Lung (tissue), 16 donors: ENCODE measurements around the gene SIAH3. TPM values are rescaled to one million over a fixed set of nuclear protein-coding genes. Genes with fewer than 3 reads are reported as not detected.

ENCODE experiments used
- ATAC-seq: fragments of 200-7000 bp; cut with Tn5 transposase; one replicate; pipeline ENCODE4 v1.9.1; 2020; ENCODE audit warnings: moderate number of reproducible peaks; ENCODE audit not compliant: insufficient read depth, low FRiP score
- DNase-seq, 3 donors: peaks; one replicate each; pipeline ENCODE4 v3.0.0-alpha.2; 2013 to 2017
- H3K27ac ChIP-seq, 2 donors: one replicate each; pipeline ENCODE4 v1.5.1; 2013; ENCODE audit warnings: mild to moderate bottlenecking in 2 of 2, moderate library complexity in 2 of 2, control low read depth in 1 of 2, inconsistent platforms in 1 of 2, low read depth in 1 of 2, low read length in 1 of 2
- H3K27me3 ChIP-seq, 3 donors: one replicate each; pipeline ENCODE4 v1.5.1; 2013; ENCODE audit warnings: low read length in 2 of 3; ENCODE audit not compliant: control insufficient read depth in 3 of 3, insufficient read depth in 3 of 3
- H3K36me3 ChIP-seq, 4 donors: one replicate each; pipeline ENCODE4 v1.5.1; 2013; ENCODE audit warnings: low read length in 4 of 4, mild to moderate bottlenecking in 1 of 4, moderate library complexity in 1 of 4; ENCODE audit not compliant: control insufficient read depth in 4 of 4, insufficient read depth in 4 of 4
- H3K4me1 ChIP-seq, 5 donors: one replicate each; pipeline ENCODE4 v1.5.1; 2013; ENCODE audit warnings: low read length in 5 of 5, mild to moderate bottlenecking in 2 of 5, moderate library complexity in 1 of 5; ENCODE audit not compliant: control insufficient read depth in 5 of 5, insufficient read depth in 5 of 5
- H3K4me3 ChIP-seq: one replicate; pipeline ENCODE4 v1.5.1; 2013; ENCODE audit warnings: mild to moderate bottlenecking, control low read depth, moderate library complexity
- H3K9ac ChIP-seq, 2 donors: one replicate each; pipeline ENCODE4 v1.5.1; 2013; ENCODE audit warnings: low read length in 2 of 2, control low read depth in 1 of 2; ENCODE audit not compliant: insufficient read depth in 1 of 2
- H3K9me3 ChIP-seq, 4 donors: one replicate each; pipeline ENCODE4 v1.5.1; 2013; ENCODE audit warnings: low read length in 3 of 4, mild to moderate bottlenecking in 1 of 4, moderate library complexity in 1 of 4; ENCODE audit not compliant: control insufficient read depth in 4 of 4, insufficient read depth in 3 of 4
- WGBS, 2 donors: extraction: QIAGEN DNeasy Blood & Tissue Kit; methylation state at CpG; one replicate each; pipeline ENCODE4 v1.1.7; 2013; 5-methylcytosine and 5-hydroxymethylcytosine counted together
- long read RNA-seq, 5 donors: transcript quantifications; one replicate each; lab custom pipeline, GENCODE V29; 2026
- polyA plus RNA-seq, 2 donors: library from polyadenylated mRNA; stranded (reverse); fragments of 200-250 nt; gene quantifications; one replicate each; pipeline ENCODE4 v1.2.1, GENCODE V29; 2013
- total RNA-seq, 2 donors: library from RNA; depleted of rRNA in 1 of 2; stranded (reverse); fragments of >200 nt in 1 of 2; gene quantifications; one replicate each; pipeline ENCODE4 v1.2.1, GENCODE V29; 2014 to 2021
- TF ChIP-seq, protein P1 (sequence below): IDR thresholded peaks from 2 replicates; pipeline ENCODE4 v1.5.1; 2012; ENCODE audit warnings: mild to moderate bottlenecking; ENCODE audit errors: control extremely low read depth, extremely low read depth
- donor health status: control.
- donor health status: control.
- donor health status: Bipolar disorder and iron deficiency.
- donor health status: healthy.
- donor health status: DM: yes; HTN: yes; CAD: no.

SIAH3 gene, protein sequence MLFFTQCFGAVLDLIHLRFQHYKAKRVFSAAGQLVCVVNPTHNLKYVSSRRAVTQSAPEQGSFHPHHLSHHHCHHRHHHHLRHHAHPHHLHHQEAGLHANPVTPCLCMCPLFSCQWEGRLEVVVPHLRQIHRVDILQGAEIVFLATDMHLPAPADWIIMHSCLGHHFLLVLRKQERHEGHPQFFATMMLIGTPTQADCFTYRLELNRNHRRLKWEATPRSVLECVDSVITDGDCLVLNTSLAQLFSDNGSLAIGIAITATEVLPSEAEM
- total RNA-seq (under 1 TPM; 0.03 to 0.31 TPM), polyA plus RNA-seq (under 1 TPM; 0.05 to 0.06 TPM)
- long read RNA-seq, donor 1 = 0 reads
- long read RNA-seq, donor 2 = 0 reads
- long read RNA-seq, donor 3 = 0 reads
- long read RNA-seq, donor 4 = 0 reads
- long read RNA-seq, donor 5 = 0 reads

DNA sequence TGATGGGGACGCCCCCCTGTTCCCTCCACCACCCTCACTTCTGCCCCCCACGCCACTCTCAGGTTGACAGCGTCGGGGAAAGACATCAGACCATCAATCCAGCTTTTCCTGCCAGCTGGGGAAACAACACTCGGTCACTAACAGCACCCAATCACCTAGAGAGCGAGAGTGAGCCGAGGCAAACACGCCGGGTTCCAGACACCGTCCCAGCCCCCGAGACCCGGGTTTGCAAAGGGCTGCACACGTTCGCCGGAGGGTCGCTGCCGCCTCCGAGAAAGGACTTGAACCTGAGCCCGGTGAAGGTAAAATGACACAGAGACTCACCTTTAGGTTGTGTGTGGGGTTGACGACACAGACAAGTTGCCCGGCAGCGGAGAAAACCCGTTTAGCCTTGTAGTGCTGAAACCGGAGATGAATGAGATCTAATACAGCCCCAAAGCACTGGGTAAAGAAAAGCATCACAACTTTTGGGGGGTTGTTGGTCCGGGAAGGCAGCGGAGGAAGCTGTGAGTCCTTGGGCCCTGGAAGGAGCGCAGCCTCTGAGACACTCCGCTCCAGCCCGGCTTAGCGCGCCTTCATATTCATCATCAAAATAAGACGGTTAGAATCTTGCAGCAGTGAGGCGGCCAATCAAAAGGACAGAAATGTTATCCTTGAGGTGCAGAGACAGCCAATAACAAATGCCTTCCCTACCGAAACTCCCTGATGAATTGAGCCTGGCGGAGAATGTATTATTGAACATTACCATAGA, at the start of gene SIAH3:
SIAH3 (minus strand) TSS at position 583 of the 751 bp plus-strand sequence; CDS start at position 459, 124 bp downstream.
- Histone ChIP-seq H3K27ac (no peak within 1 kb of the TSS), H3K4me3 (no peak within 1 kb of the TSS), H3K9me3 (no peaks in the 10 kb centered on the region), H3K9ac (no peak within 1 kb of the TSS), H3K4me1 (peaks cover 0 to 22% (median 10%) of the 10 kb centered on the region in 5 donors), H3K36me3 (no peaks in the 10 kb centered on the region), H3K27me3 (peaks cover 0 to 64% (median 63%) of the 10 kb centered on the region in 3 donors)
- DNase-seq (peak; percentile 19 to 41 (median 27)), ATAC-seq (no peak)
- TF ChIP-seq, protein P1, sequence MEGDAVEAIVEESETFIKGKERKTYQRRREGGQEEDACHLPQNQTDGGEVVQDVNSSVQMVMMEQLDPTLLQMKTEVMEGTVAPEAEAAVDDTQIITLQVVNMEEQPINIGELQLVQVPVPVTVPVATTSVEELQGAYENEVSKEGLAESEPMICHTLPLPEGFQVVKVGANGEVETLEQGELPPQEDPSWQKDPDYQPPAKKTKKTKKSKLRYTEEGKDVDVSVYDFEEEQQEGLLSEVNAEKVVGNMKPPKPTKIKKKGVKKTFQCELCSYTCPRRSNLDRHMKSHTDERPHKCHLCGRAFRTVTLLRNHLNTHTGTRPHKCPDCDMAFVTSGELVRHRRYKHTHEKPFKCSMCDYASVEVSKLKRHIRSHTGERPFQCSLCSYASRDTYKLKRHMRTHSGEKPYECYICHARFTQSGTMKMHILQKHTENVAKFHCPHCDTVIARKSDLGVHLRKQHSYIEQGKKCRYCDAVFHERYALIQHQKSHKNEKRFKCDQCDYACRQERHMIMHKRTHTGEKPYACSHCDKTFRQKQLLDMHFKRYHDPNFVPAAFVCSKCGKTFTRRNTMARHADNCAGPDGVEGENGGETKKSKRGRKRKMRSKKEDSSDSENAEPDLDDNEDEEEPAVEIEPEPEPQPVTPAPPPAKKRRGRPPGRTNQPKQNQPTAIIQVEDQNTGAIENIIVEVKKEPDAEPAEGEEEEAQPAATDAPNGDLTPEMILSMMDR = no peak
- WGBS, 2 donors = 4 to 9% methylated on average over 35 of the region's 35 CpGs

DNA sequence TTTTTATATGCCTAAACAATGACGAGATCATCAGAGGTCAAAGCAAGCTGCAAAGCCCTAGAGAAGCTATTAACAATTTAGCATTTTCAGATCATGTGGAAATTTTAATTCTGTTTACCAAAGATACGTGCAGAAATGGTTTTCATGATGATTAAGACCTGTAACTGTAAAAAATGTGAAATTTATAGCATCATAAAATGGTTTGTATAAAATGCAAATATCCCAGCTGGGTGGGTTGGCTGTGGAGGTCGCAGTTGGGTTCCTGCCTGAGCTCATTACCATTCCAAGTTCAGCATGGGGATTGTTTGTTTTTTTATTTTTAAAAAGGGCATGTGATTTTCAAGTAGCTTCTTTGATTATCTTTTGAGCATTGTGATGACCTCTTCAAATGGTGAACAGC, 47.9 kb upstream of the SIAH3 start:
- Histone ChIP-seq H3K27me3 (peaks cover 0 to 12% (median 0%) of the 10 kb centered on the region in 3 donors), H3K4me3 (no peak overlapping the region), H3K9ac (no peak overlapping the region), H3K36me3 (no peaks in the 10 kb centered on the region), H3K4me1 (peaks cover 0 to 7% (median 0%) of the 10 kb centered on the region in 5 donors), H3K27ac (no peak overlapping the region), H3K9me3 (no peaks in the 10 kb centered on the region)
- TF ChIP-seq, protein P1 = no peak
- 70 to 82% methylated on average over 3 of the region's 3 CpGs for WGBS, 2 donors
- no peak for DNase-seq
- no peak for ATAC-seq

DNA sequence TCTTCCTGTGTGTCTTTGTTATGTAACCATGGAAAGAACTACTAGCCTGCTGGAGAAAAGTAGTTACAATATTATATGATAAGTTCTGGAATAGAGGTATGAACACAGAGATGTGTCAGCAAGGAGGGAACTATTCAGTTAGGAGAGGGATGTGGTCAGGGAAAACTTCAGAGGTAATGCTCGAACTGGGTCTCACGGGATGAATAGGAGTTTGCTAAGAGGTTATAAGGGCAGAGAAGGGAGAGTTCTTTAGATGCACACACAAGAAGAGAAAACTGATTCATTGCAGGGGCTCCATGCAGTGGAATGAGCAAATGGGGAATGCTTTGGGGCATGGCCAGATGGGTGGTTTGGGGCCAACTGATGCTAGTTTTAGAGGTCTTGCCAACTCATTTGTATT, 46.0 kb upstream of the SIAH3 start:
- Histone ChIP-seq H3K4me1 (peaks cover 0 to 7% (median 0%) of the 10 kb centered on the region in 5 donors), H3K36me3 (no peaks in the 10 kb centered on the region), H3K4me3 (no peak overlapping the region), H3K27me3 (peaks cover 0 to 14% (median 0%) of the 10 kb centered on the region in 3 donors), H3K9me3 (no peaks in the 10 kb centered on the region), H3K9ac (no peak overlapping the region), H3K27ac (no peak overlapping the region)
- TF ChIP-seq, protein P1 = no peak
- no peak for DNase-seq
- ATAC-seq = no peak
- 94 to 99% methylated on average over 2 of the region's 2 CpGs for WGBS, 2 donors
